B cell (primary cell): ENCODE measurements around the gene ZNF319. TPM values are rescaled to one million over a fixed set of nuclear protein-coding genes. Genes with fewer than 3 reads are reported as not detected.

ENCODE experiments used
- ATAC-seq: fragments of 200-7000 bp; cut with Tn5 transposase; one replicate; pipeline ENCODE4 v1.10.0; 2021; ENCODE audit warnings: low read depth, mild to moderate bottlenecking, moderate number of reproducible peaks, moderate library complexity
- CTCF ChIA-PET: fragments of 350-600 bp; sonication (Branson Sonifier 250); formaldehyde crosslinking; loops from one replicate; lab custom pipeline; 2021; ENCODE audit warnings: antibody characterized with exemption, inconsistent platforms; lab: Charles Lee
- POLR2A ChIA-PET: fragments of 350-600 bp; sonication (Branson Sonifier 250); formaldehyde crosslinking; loops from one replicate; lab custom pipeline; 2021; ENCODE audit warnings: antibody characterized with exemption; lab: Charles Lee
- DNase-seq: peaks from one replicate; pipeline ENCODE4 v3.0.0; 2013
- H2AFZ ChIP-seq: 2 replicates; pipeline ENCODE4 v1.6.1; 2012; ENCODE audit warnings: mild to moderate bottlenecking, low read depth, low read length; ENCODE audit not compliant: insufficient read depth, poor library complexity, severe bottlenecking
- H3K27ac ChIP-seq, 2 donors: 1 replicate in 1 of 2; 2 replicates in 1 of 2; pipeline ENCODE4 v1.5.1; 2012 to 2013; ENCODE audit warnings: low read length in 2 of 2, mild to moderate bottlenecking in 2 of 2, moderate library complexity in 1 of 2
- H3K27me3 ChIP-seq, 4 experiments: fragments of 200-600 bp in 1 of 4; sonication (generic) in 1 of 4; replicated peaks in 1 of 4; 1 replicate in 2 of 4; 2 replicates in 2 of 4; pipeline versions ENCODE4 v1.6.1 to v1.7.0; 2013 to 2016; ENCODE audit warnings: low read length in 3 of 4, mild to moderate bottlenecking in 2 of 4, mixed read lengths in 1 of 4, moderate library complexity in 1 of 4; ENCODE audit not compliant: insufficient read depth in 4 of 4, control insufficient read depth in 3 of 4; ENCODE audit errors: control extremely low read depth in 1 of 4
- H3K36me3 ChIP-seq, 2 experiments: replicated peaks in 1 of 2; 1 replicate in 1 of 2; 2 replicates in 1 of 2; pipeline versions ENCODE4 v1.6.1 to v1.7.1; 2013; ENCODE audit warnings: low read length in 1 of 2; ENCODE audit not compliant: insufficient read depth in 2 of 2, control insufficient read depth in 1 of 2; ENCODE audit errors: control extremely low read depth in 1 of 2, extremely low read depth in 1 of 2
- H3K4me1 ChIP-seq, 2 donors: fragments of 200-600 bp in 1 of 2; sonication (generic) in 1 of 2; 1 replicate in 1 of 2; 2 replicates in 1 of 2; pipeline versions ENCODE4 v1.5.1 to v1.6.1; 2013 to 2017; ENCODE audit warnings: low read length in 2 of 2; ENCODE audit not compliant: control insufficient read depth in 2 of 2, insufficient read depth in 2 of 2
- H3K4me2 ChIP-seq: replicated peaks from 2 replicates; pipeline ENCODE3; 2012; ENCODE audit warnings: mild to moderate bottlenecking, low read depth, low read length; ENCODE audit not compliant: poor library complexity, severe bottlenecking
- H3K4me3 ChIP-seq, 5 experiments: fragments of 200-600 bp in 1 of 5; sonication (generic) in 1 of 5; 1 replicate in 3 of 5; 2 replicates in 2 of 5; pipeline versions ENCODE4 v1.5.1 to v1.7.0; 2011 to 2016; ENCODE audit warnings: low read length in 4 of 5, mild to moderate bottlenecking in 4 of 5, low read depth in 2 of 5, control low read depth in 1 of 5, moderate library complexity in 1 of 5; ENCODE audit not compliant: insufficient read depth in 1 of 5; ENCODE audit errors: control extremely low read depth in 1 of 5, extremely low read depth in 1 of 5
- H3K79me2 ChIP-seq: fragments of 200-600 bp; sonication (generic); one replicate; pipeline ENCODE4 v1.6.0; 2016; ENCODE audit warnings: low read length; ENCODE audit not compliant: control insufficient read depth, insufficient read depth
- H3K9ac ChIP-seq: fragments of 200-600 bp; sonication (generic); 2 replicates; pipeline ENCODE4 v1.6.1; 2017; ENCODE audit warnings: mild to moderate bottlenecking, low read length, moderate library complexity
- H3K9me3 ChIP-seq, 3 donors: one replicate each; pipeline versions ENCODE4 v1.6.1 to v1.7.1; 2013; ENCODE audit warnings: low read length in 2 of 3; ENCODE audit not compliant: control insufficient read depth in 2 of 3, insufficient read depth in 1 of 3; ENCODE audit errors: control extremely low read depth in 1 of 3
- H4K20me1 ChIP-seq: 2 replicates; pipeline ENCODE4 v1.6.0; 2012; ENCODE audit warnings: mild to moderate bottlenecking, low read length; ENCODE audit not compliant: insufficient read depth, control insufficient read depth, poor library complexity, severe bottlenecking
- H3K27ac Mint-ChIP-seq: one replicate; pipeline ENCODE4 v1.8.0; 2021; ENCODE audit warnings: mixed read lengths
- H3K27me3 Mint-ChIP-seq: one replicate; pipeline ENCODE4 v1.8.0; 2021; ENCODE audit warnings: mixed read lengths
- H3K4me1 Mint-ChIP-seq: one replicate; pipeline ENCODE4 v1.8.0; 2021; ENCODE audit warnings: mixed read lengths
- H3K4me3 Mint-ChIP-seq: one replicate; pipeline ENCODE4 v1.8.0; 2021; ENCODE audit warnings: mixed read lengths
- H3K9me3 Mint-ChIP-seq: one replicate; pipeline ENCODE4 v1.8.0; 2022; ENCODE audit warnings: mixed read lengths; ENCODE audit not compliant: insufficient read depth
- CTCF ChIP-seq: fragments of 200-600 bp; IDR thresholded peaks from one replicate; pipeline ENCODE4 v1.8.0; 2022; ENCODE audit warnings: antibody characterized with exemption, mild to moderate bottlenecking
- EZH2 ChIP-seq: IDR thresholded peaks from 2 replicates; pipeline ENCODE4 v1.6.1; 2012; ENCODE audit warnings: borderline replicate concordance, low read depth, mild to moderate bottlenecking, moderate library complexity, low read length; ENCODE audit not compliant: insufficient read depth, poor library complexity, severe bottlenecking
- WGBS: methylation state at CpG from one replicate; pipeline ENCODE4 v1.1.5; 2013; ENCODE audit warnings: missing lambda C conversion rate; ENCODE audit not compliant: insufficient coverage; 5-methylcytosine and 5-hydroxymethylcytosine counted together
- intact Hi-C: fragments of 100-400 bp; cut with micrococcal nuclease; formaldehyde crosslinking; loops from one replicate; pipeline ENCODE4 v1.10.0; 2022
- polyA plus RNA-seq: library from polyadenylated mRNA; depleted of rRNA; stranded (reverse); fragments of >200 nt; gene quantifications from 2 replicates; pipeline ENCODE4 v1.2.3, GENCODE V29; 2012
- total RNA-seq, 2 donors: library from RNA; stranded (reverse); fragments of 120-200 nt in 1 of 2; gene quantifications; 1 replicate in 1 of 2; 2 replicates in 1 of 2; pipeline versions ENCODE4 v1.2.3 to v1.2.4, GENCODE V29; 2013 to 2022

The ZNF319 gene
- total and polyA plus RNA-seq, 2 donors (not counting 1 experiment from before 2014, with no cell fraction given), result 12.4 to 15.1 TPM

GRCh38 chr16:57999366-57999970, 1.0 kb downstream of the ZNF319 start:
- ATAC-seq (no peak), DNase-seq (peak; percentile 51)
- peak overlapping the region; percentile 32 to 74 for H3K27ac ChIP-seq
- TF ChIP-seq EZH2 (no peak), CTCF (no peak)
- peaks cover 21 to 33% of the 10 kb centered on the region in 2 donors for H3K4me1 ChIP-seq
- H3K79me2 ChIP-seq, result peaks cover 18% of the 10 kb centered on the region
- Mint-ChIP-seq H3K27ac (peak overlapping the region; percentile 76), H3K4me3 (peak overlapping the region; percentile 81), H3K9me3 (no peaks in the 10 kb centered on the region), H3K27me3 (no peaks in the 10 kb centered on the region), H3K4me1 (peaks cover 32% of the 10 kb centered on the region)
- peak overlapping the region; percentile 19 to 91 (median 85) for H3K4me3 ChIP-seq
- peak overlapping the region; percentile 83 for H2AFZ ChIP-seq
- no peaks in the 10 kb centered on the region for H3K9me3 ChIP-seq
- no peaks in the 10 kb centered on the region for H3K27me3 ChIP-seq
- intact Hi-C loops, result no loop called here
- H3K9ac ChIP-seq, result peak overlapping the region; percentile 90
- peak overlapping the region; percentile 100 for H3K4me2 ChIP-seq
- POLR2A ChIA-PET, result interaction anchor here (0.6 kb wide), 1 partner anchor 25 kb away, joined by 3 read pairs; no protein-coding TSS in a partner anchor
- CTCF ChIA-PET, result interaction anchor here (0.7 to 1.9 kb wide), 6 partner anchors 10 to 684 kb away, joined by 3 to 6 read pairs (median 3); no protein-coding TSS in a partner anchor
- H4K20me1 ChIP-seq, result peaks cover 37% of the 10 kb centered on the region
- peaks cover 0 to 25% of the 10 kb centered on the region in 2 experiments for H3K36me3 ChIP-seq
- 6% methylated on average over 5 of the region's 6 CpGs for WGBS

- ATAC-seq (no peak), DNase-seq (no peak)
- Mint-ChIP-seq H3K27me3 (no peaks in the 10 kb centered on the region), H3K4me3 (peak overlapping the region; percentile 81), H3K27ac (peak overlapping the region; percentile 76), H3K4me1 (peaks cover 32% of the 10 kb centered on the region), H3K9me3 (no peaks in the 10 kb centered on the region)
- 92% methylated on average over 2 of the region's 3 CpGs for WGBS
- Histone ChIP-seq H3K27ac (no peak overlapping the region), H3K79me2 (peaks cover 22% of the 10 kb centered on the region), H2AFZ (no peak overlapping the region), H3K36me3 (peaks cover 0 to 21% of the 10 kb centered on the region in 2 experiments), H3K4me1 (peaks cover 22 to 34% of the 10 kb centered on the region in 2 donors), H3K27me3 (no peaks in the 10 kb centered on the region), H3K9me3 (no peaks in the 10 kb centered on the region), H4K20me1 (peaks cover 41% of the 10 kb centered on the region), H3K4me2 (peak overlapping the region; percentile 100), H3K9ac (no peak overlapping the region), H3K4me3 (peak overlapping the region in 1 of 5 experiments; percentile 85)
- intact Hi-C loops, result no loop called here
- POLR2A ChIA-PET, result interaction anchor here (0.6 kb wide), 1 partner anchor 403 kb away, joined by 3 read pairs; no protein-coding TSS in a partner anchor
- CTCF ChIA-PET, result interaction anchor here (1.1 to 1.7 kb wide), 2 partner anchors 14 to 92 kb away, joined by 3 to 4 read pairs; no protein-coding TSS in a partner anchor
- TF ChIP-seq CTCF (no peak), EZH2 (no peak)
Observed at GRCh38 chr16:57998992-57999365, 1.5 kb downstream of the ZNF319 start.
